Measurements from ENCODE around the gene OAT.

OAT gene

DNA sequence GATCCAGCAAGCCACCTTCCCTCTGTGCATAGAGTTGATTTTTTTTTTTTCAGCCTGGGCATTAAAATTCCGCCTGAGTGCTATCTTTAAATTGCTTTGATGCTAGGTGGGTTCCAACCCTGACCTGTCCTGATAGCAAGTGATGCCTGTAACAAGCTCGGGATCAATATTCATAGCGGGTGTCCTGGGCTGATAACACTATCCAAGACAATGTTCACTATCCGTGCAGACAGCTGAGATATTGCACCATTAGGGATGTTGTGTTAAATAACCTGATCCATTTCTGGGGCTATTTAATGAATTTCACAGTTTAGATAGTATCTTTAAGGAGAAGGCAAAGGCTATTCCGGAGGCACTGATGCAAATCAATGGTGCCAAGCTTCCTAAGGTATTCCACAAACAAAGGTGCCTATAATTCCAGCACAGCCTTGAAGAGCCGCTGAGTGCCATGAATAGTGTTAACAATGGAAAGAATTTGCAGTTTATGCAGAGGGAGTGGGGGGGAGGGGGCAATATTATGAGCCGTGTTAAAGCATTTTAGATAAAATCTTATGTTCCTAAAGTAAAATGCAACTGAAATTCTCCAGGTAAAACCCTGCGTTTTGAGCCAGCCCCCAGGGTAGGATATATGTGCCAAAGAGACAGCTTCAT is 35.4 kb upstream of the OAT start:
- TF ChIP-seq ZC3H10 (CRISPR knock-in tag; IDR thresholded peaks at IDR 0.05), result no peak
- ATAC-seq, result no peak

DNA sequence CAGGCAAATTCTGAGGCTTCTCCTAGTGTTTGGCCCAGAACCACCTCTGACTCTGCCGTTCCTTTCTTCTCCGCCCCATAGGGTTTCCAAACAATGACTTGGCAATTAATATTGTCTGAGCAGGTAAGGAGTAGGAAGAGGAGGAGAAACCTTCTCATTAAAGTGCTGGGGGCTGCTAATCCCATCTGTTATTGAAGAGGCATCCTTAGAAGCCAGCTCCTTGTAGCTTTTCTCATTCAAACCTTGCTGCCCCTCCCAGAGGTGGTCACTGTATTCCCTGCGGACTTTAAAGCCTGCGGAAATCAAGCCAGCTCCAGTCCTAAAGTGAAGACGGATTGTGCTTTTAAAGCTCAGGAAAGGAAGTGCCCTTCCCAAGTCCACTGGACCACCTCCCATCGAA is 32.6 kb upstream of the OAT start:
- no peak for ATAC-seq
- TF ChIP-seq ZC3H10 (CRISPR knock-in tag; IDR thresholded peaks at IDR 0.05), result no peak
- TF ChIP-seq, protein P1, sequence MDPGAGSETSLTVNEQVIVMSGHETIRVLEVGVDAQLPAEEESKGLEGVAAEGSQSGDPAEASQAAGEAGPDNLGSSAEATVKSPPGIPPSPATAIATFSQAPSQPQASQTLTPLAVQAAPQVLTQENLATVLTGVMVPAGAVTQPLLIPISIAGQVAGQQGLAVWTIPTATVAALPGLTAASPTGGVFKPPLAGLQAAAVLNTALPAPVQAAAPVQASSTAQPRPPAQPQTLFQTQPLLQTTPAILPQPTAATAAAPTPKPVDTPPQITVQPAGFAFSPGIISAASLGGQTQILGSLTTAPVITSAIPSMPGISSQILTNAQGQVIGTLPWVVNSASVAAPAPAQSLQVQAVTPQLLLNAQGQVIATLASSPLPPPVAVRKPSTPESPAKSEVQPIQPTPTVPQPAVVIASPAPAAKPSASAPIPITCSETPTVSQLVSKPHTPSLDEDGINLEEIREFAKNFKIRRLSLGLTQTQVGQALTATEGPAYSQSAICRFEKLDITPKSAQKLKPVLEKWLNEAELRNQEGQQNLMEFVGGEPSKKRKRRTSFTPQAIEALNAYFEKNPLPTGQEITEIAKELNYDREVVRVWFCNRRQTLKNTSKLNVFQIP (CRISPR knock-in tag; IDR thresholded peaks at IDR 0.05; ENCODE audit: borderline replicate concordance, low read depth), result no peak
- TF ChIP-seq, protein P2, sequence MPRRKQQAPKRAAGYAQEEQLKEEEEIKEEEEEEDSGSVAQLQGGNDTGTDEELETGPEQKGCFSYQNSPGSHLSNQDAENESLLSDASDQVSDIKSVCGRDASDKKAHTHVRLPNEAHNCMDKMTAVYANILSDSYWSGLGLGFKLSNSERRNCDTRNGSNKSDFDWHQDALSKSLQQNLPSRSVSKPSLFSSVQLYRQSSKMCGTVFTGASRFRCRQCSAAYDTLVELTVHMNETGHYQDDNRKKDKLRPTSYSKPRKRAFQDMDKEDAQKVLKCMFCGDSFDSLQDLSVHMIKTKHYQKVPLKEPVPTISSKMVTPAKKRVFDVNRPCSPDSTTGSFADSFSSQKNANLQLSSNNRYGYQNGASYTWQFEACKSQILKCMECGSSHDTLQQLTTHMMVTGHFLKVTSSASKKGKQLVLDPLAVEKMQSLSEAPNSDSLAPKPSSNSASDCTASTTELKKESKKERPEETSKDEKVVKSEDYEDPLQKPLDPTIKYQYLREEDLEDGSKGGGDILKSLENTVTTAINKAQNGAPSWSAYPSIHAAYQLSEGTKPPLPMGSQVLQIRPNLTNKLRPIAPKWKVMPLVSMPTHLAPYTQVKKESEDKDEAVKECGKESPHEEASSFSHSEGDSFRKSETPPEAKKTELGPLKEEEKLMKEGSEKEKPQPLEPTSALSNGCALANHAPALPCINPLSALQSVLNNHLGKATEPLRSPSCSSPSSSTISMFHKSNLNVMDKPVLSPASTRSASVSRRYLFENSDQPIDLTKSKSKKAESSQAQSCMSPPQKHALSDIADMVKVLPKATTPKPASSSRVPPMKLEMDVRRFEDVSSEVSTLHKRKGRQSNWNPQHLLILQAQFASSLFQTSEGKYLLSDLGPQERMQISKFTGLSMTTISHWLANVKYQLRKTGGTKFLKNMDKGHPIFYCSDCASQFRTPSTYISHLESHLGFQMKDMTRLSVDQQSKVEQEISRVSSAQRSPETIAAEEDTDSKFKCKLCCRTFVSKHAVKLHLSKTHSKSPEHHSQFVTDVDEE (CRISPR knock-in tag; IDR thresholded peaks at IDR 0.05), result no peak
- TF ChIP-seq ZNF8 (CRISPR knock-in tag; IDR thresholded peaks at IDR 0.05), result no peak

DNA sequence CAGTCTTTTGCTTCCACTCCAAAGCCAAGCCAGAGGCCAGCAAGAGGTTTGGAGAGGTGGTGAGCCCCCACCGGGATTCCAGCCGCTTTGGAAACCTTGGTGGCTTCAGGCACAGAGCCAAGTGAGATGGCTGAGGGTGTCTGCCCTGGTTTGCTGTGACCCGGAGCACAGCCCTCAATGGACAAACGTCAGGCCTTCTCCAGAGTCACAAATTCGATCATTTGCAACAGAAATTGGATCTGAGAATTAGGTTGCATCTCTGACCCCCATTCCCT is 32.0 kb upstream of the OAT start:
- TF ChIP-seq ZNF565 (CRISPR knock-in tag; conservative IDR thresholded peaks at IDR 0.05; ENCODE audit: low read depth) (no peak), GLIS3 (CRISPR knock-in tag; IDR thresholded peaks at IDR 0.05) (no peak)
- ATAC-seq, result no peak

DNA sequence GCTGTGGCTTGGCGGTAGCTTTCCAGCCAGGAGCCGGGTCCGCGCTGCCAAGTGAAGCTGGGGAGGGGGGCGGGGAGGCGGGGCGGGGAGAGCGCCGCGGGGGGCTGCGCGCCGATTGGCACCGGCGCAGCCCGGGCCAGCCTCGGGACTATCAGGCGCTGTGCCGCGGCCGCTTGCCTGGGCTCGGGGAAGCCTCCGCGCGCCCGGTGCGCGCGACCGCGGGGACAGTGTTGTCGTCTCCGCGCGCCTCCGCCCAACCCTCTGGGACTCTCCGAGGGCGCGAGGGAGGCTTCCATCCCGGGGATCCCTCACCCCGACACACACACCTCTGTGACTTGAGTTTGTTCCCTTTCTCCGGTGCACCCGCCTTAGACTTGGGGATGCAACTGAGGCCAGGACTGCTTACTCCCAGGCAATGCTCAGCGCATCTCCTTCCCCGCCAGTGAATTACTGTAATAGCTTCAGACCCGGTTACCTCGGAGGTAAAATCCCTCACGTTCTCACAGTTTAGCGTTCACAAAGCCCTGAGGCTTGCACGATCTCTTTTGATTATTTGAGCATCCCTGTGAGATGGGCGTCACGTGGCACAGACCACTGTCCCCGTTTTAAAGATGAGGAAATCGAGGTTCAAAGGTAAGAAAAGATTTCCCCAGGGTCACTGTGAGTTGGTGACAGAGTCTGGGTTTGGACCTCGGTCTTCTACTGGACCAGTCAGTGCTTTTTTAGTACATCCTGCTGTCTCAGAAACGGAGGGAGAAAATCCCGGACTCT is 31.5 kb upstream of the OAT start, which contains the start of gene NKX1-2:
NKX1-2 (minus strand) TSS at position 24 of the 771 bp plus-strand sequence. CDS start 92 bp downstream, outside the sequence.
- peak; percentile 49 for ATAC-seq
- no peak for TF ChIP-seq BACH2 (CRISPR knock-in tag; IDR thresholded peaks at IDR 0.05; ENCODE audit: borderline replicate concordance)
- TF ChIP-seq, protein P3, sequence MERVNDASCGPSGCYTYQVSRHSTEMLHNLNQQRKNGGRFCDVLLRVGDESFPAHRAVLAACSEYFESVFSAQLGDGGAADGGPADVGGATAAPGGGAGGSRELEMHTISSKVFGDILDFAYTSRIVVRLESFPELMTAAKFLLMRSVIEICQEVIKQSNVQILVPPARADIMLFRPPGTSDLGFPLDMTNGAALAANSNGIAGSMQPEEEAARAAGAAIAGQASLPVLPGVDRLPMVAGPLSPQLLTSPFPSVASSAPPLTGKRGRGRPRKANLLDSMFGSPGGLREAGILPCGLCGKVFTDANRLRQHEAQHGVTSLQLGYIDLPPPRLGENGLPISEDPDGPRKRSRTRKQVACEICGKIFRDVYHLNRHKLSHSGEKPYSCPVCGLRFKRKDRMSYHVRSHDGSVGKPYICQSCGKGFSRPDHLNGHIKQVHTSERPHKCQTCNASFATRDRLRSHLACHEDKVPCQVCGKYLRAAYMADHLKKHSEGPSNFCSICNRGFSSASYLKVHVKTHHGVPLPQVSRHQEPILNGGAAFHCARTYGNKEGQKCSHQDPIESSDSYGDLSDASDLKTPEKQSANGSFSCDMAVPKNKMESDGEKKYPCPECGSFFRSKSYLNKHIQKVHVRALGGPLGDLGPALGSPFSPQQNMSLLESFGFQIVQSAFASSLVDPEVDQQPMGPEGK (CRISPR knock-in tag; IDR thresholded peaks at IDR 0.05; ENCODE audit: borderline replicate concordance), result no peak
- TF ChIP-seq ZNF8 (CRISPR knock-in tag; IDR thresholded peaks at IDR 0.05), result no peak
- no peak for TF ChIP-seq GLIS3 (CRISPR knock-in tag; IDR thresholded peaks at IDR 0.05)
- no peak for TF ChIP-seq OSR1 (CRISPR knock-in tag; IDR thresholded peaks at IDR 0.05)
- TF ChIP-seq ZNF565 (CRISPR knock-in tag; conservative IDR thresholded peaks at IDR 0.05; ENCODE audit: low read depth), result no peak
- no peak for TF ChIP-seq RARB (CRISPR knock-in tag; IDR thresholded peaks at IDR 0.05)
- TF ChIP-seq TOX (CRISPR knock-in tag; IDR thresholded peaks at IDR 0.05; ENCODE audit: borderline replicate concordance), result no peak
- no peak for TF ChIP-seq CSDC2 (CRISPR knock-in tag; IDR thresholded peaks at IDR 0.05)
- no peak for TF ChIP-seq ESRRG (CRISPR knock-in tag; IDR thresholded peaks at IDR 0.05)

DNA sequence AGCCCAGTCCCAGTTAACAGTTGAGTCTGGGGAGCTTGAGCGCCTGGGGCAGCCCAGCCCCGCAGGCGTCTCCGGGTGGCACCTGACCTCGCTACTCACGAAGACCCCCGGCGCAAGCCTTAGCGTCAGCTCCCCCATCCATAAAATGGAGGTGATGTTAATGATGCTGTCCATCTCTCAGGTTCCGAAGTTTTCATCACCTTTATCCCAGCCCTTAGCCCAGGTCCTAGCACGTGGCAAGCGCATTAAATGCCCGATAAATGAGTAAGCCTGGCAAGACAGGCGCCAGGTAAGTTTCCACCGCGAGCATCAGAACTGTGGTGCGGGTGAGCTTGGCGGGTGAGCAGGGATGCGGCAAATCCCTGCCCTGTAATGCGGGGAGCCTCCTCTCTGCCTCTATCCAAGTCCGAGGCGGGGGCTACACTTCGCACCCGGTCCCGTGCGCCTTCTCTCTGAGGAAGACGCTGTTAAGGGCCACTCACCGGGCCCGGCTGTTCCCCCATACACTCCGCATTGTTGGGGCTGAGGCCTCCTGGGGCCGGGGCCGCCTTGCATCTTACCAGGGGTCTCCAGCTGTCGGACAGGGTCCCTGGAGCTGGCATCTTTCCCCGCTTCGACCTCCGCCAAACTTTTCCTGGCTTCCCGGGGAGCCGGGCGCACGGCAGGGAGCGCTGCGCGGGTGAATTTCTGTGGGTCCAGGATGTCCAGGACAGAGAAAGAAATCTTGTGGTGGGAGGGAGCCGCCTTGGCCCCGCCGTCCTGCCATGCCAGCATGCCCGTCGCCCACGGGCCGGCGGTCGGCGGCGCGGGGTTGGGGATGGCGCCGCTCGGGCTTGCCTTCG is 30.7 kb upstream of the OAT start:
- peak; percentile 36 for ATAC-seq
- TF ChIP-seq ZC3H10 (CRISPR knock-in tag; IDR thresholded peaks at IDR 0.05) (no peak), CSDC2 (CRISPR knock-in tag; IDR thresholded peaks at IDR 0.05) (no peak), ESRRG (CRISPR knock-in tag; IDR thresholded peaks at IDR 0.05) (no peak), TCF4 (CRISPR knock-in tag; IDR thresholded peaks at IDR 0.05; ENCODE audit: borderline replicate concordance) (no peak), BACH2 (CRISPR knock-in tag; IDR thresholded peaks at IDR 0.05; ENCODE audit: borderline replicate concordance) (no peak), ISL1 (CRISPR knock-in tag; IDR thresholded peaks at IDR 0.05) (no peak), ARNTL (CRISPR knock-in tag; IDR thresholded peaks at IDR 0.05; ENCODE audit: borderline replicate concordance, low read depth) (no peak), ZNF70 (CRISPR knock-in tag; IDR thresholded peaks at IDR 0.05) (no peak), TOX (CRISPR knock-in tag; IDR thresholded peaks at IDR 0.05; ENCODE audit: borderline replicate concordance) (no peak)
- TF ChIP-seq, protein P3 (CRISPR knock-in tag; IDR thresholded peaks at IDR 0.05; ENCODE audit: borderline replicate concordance), result no peak
- TF ChIP-seq, protein P2 (CRISPR knock-in tag; IDR thresholded peaks at IDR 0.05), result no peak
- TF ChIP-seq, protein P4, sequence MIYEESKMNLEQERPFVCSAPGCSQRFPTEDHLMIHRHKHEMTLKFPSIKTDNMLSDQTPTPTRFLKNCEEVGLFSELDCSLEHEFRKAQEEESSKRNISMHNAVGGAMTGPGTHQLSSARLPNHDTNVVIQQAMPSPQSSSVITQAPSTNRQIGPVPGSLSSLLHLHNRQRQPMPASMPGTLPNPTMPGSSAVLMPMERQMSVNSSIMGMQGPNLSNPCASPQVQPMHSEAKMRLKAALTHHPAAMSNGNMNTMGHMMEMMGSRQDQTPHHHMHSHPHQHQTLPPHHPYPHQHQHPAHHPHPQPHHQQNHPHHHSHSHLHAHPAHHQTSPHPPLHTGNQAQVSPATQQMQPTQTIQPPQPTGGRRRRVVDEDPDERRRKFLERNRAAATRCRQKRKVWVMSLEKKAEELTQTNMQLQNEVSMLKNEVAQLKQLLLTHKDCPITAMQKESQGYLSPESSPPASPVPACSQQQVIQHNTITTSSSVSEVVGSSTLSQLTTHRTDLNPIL (CRISPR knock-in tag; IDR thresholded peaks at IDR 0.05; ENCODE audit: low read depth), result no peak

Measured in SK-N-SH treated with all-trans-retinoic acid at 6 μM for 48 hours (cell line).